Skeletal muscle satellite cell (primary cell): ENCODE results near the gene TSPAN33.
A peak's percentile ranks its signal among the peaks of the same experiment; 100 is the strongest.

Experiments used
- H3K27me3 ChIP-seq: 2 replicates; pipeline ENCODE4 v1.7.0; 2013; ENCODE audit warnings: low read length; ENCODE audit not compliant: control insufficient read depth, insufficient read depth
- H3K36me3 ChIP-seq: 2 replicates; pipeline ENCODE4 v1.7.0; 2013; ENCODE audit warnings: mild to moderate bottlenecking, control low read depth, low read length; ENCODE audit not compliant: insufficient read depth
- H3K4me1 ChIP-seq: 2 replicates; pipeline ENCODE4 v1.7.0; 2013; ENCODE audit warnings: low read length; ENCODE audit not compliant: control insufficient read depth, insufficient read depth
- H3K4me2 ChIP-seq: 2 replicates; pipeline ENCODE4 v1.7.0; 2013; ENCODE audit warnings: mild to moderate bottlenecking, low read length
- H3K4me3 ChIP-seq: 2 replicates; pipeline ENCODE4 v1.7.0; 2013; ENCODE audit warnings: low read length
- H3K9ac ChIP-seq: 2 replicates; pipeline ENCODE4 v1.7.0; 2013; ENCODE audit warnings: mild to moderate bottlenecking, low read depth, low read length, moderate library complexity
- H3K9me3 ChIP-seq: replicated peaks from 2 replicates; pipeline ENCODE4 v1.7.0; 2013; ENCODE audit warnings: mild to moderate bottlenecking, control low read depth, low read length

Gene TSPAN33

DNA sequence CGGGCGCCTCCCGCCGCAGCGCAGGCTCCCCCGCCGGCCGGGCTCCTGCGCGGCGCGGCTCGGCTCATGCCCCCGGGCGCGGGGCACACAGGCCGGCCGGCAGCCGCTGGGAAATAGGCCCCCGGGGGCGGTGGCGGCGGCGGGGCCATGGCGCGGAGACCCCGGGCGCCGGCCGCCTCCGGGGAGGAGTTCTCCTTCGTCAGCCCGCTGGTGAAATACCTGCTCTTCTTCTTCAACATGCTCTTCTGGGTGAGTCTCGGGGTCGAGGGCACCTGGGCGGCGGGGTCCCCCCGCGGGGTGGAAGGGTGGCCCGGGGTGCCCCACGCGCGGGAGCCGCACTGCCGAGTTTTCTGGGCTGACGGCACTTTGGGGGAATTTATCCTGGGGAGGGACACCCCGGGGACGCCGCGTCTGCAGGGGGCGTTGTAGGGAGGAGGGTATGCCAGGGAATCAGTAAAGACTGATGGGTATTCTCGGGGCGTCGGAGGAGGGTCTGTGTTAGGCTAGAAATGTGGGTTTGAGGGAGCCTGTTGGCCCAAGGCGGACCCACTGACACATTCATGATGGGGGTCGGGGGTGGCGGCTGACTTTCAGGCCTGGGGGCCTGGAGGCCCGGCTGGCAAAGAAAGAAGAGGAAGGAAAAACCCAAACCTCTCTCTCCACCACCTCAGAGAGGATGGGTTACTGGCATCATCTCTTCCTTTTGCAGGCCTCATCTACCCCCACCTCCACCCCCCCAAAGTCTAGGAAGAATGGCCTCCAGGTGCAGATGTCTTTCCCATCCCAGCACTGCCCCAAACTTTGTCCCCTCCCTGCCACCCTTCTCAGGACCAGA is 544 bp downstream of the TSPAN33 start:
- H3K4me3 ChIP-seq, result peak overlapping the region; percentile 62
- H3K36me3 ChIP-seq, result no peaks in the 10 kb centered on the region
- H3K9ac ChIP-seq, result no peak overlapping the region
- H3K4me2 ChIP-seq, result peak overlapping the region; percentile 89
- H3K27me3 ChIP-seq, result peaks cover 72% of the 10 kb centered on the region
- peaks cover 5% of the 10 kb centered on the region for H3K4me1 ChIP-seq
- H3K9me3 ChIP-seq, result no peaks in the 10 kb centered on the region

DNA sequence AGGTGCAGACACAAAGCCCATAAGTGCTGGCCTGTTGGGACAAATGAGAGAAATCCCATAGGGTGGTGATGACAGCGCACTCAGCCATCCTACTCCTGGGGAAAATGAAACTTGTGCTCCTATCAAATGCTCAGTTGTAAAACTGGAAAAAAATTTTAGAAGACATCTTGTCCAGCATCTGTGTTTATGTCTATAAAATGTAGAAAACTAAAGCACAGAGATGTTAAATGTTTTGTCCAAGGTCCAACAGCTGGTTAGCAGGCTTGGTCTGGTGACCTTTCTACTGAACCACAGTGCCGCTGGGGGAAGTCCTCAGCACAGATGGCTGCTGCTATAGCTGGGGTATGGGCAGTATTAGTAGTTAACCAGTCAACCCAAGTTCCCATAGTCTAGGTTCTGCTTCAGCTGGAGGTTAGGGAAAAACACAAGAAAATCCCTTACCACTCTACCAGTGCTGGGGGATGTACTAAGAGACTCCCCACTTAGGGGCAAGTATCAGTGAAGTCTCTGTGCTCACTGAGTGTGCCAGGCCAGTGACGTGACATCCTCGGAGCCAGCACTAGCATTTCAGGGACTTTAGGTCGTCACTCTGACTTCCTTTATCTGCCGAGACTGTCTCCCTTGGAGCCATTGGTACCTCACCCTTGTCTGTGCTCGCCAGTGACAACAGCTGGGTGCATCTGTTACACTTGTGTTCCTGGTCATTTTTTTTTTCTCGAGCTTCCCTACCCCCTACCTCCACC is 1.9 kb downstream of the TSPAN33 start:
- Histone ChIP-seq H3K9ac (no peak overlapping the region), H3K9me3 (no peaks in the 10 kb centered on the region), H3K36me3 (no peaks in the 10 kb centered on the region), H3K27me3 (peaks cover 78% of the 10 kb centered on the region), H3K4me3 (no peak overlapping the region), H3K4me2 (no peak overlapping the region), H3K4me1 (peaks cover 5% of the 10 kb centered on the region)

DNA sequence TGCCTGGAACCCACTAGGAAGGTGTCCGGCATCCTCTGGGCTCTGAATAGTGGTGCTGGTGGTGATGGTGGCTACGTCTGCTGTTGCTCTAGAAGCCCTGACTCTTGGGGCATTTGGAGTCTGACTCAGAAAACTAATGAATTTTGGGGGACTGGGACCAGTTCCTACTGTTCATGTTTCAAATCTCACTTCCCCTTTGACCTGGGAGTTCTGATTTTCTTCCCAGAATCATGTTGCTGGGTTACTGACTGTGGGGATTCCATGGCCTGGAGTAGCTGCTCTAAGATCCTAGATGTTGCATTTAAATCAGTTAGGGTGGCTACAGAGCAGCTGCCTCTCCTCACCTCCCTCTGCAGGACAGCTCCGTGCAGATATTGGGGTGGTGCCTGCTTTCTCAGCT is 3.2 kb downstream of the TSPAN33 start:
- Histone ChIP-seq H3K36me3 (no peaks in the 10 kb centered on the region), H3K9ac (no peak overlapping the region), H3K4me3 (no peak overlapping the region), H3K4me1 (peaks cover 5% of the 10 kb centered on the region), H3K27me3 (peaks cover 83% of the 10 kb centered on the region), H3K9me3 (no peaks in the 10 kb centered on the region), H3K4me2 (no peak overlapping the region)

DNA sequence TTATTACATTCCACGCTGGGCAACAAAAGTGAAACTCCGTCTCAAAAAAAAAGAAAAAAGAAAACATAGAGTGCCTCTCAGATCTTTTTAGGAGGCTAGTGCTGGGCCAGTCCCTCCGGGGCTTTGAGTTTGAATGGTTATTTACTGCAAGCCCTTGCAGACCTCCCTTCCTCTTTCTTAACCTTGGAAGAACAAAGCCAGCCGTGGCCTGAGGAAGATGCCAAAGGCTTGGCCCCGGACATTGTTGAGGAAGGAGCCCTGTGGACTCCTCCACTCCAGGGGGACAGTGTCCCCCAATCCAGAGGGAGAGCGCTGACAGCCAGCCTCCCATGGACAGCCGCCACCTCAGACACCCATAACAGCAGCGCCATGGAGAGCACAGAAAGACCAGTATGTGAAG is 5.0 kb downstream of the TSPAN33 start:
- Histone ChIP-seq H3K36me3 (no peaks in the 10 kb centered on the region), H3K4me3 (no peak overlapping the region), H3K9ac (no peak overlapping the region), H3K4me1 (no peaks in the 10 kb centered on the region), H3K9me3 (no peaks in the 10 kb centered on the region), H3K27me3 (peaks cover 78% of the 10 kb centered on the region), H3K4me2 (no peak overlapping the region)

DNA sequence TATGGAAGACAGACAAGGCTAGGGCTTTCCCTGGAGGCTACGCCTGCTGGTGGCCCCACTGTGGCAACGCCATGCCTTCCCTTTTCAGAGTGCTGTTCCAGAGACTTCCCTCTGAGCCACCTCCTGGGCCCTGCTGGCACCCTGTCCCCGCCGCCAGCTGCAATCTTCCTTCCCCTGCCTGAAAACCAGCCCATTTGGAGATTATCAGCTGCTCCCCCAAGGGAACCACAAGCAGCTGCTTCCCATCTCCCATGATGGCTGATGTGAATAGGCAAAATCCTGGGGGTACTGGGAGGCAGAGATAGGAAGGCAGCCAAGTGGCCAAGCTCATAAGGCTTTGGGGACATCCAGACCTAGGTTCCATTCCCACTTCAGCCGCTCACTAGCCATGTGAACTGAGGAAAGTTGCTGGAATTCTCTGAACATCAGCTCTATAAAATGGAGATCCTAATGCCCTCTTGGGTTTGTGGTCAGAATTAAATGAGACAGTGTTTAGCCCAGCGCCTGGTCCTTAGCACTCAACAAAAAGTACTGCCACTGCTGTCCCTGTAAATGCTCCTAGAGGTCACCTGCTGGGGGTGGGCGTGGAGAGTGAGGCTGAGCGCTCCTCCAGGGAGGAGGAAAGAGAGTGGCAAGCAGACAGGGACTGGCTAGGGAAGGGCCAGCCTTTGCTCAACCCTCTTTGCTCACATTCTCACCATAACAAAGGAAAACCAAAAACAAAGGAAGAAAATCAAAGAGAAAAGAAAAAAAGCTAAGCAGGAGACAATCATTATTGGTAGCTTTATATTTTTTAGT is 5.9 kb downstream of the TSPAN33 start:
- Histone ChIP-seq H3K9ac (no peak overlapping the region), H3K9me3 (no peaks in the 10 kb centered on the region), H3K27me3 (peaks cover 84% of the 10 kb centered on the region), H3K4me1 (no peaks in the 10 kb centered on the region), H3K4me3 (no peak overlapping the region), H3K4me2 (no peak overlapping the region), H3K36me3 (no peaks in the 10 kb centered on the region)

DNA sequence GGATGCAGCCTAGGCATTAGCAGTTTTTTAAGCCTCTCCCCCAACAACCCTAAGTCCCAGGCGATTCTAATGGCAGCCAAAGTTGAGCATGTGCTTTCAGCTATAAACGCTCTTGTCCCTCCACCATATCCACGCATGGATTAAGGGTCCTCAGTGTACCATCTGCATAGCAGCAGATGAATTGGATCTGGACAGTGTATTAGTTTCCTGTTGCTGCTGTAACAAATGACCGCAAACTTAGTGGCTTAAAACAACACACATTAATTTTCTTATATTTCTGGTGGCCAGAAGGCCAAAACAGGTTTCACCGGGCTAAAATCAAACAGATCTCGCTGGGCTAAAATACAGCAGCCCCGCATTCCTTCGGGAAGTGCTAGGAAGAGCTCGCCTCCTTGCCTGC is 13.1 kb downstream of the TSPAN33 start:
- H3K4me2 ChIP-seq, result no peak overlapping the region
- H3K36me3 ChIP-seq, result no peaks in the 10 kb centered on the region
- H3K4me1 ChIP-seq, result no peaks in the 10 kb centered on the region
- no peak overlapping the region for H3K9ac ChIP-seq
- no peak overlapping the region for H3K4me3 ChIP-seq
- no peaks in the 10 kb centered on the region for H3K9me3 ChIP-seq
- H3K27me3 ChIP-seq, result peaks cover 64% of the 10 kb centered on the region

DNA sequence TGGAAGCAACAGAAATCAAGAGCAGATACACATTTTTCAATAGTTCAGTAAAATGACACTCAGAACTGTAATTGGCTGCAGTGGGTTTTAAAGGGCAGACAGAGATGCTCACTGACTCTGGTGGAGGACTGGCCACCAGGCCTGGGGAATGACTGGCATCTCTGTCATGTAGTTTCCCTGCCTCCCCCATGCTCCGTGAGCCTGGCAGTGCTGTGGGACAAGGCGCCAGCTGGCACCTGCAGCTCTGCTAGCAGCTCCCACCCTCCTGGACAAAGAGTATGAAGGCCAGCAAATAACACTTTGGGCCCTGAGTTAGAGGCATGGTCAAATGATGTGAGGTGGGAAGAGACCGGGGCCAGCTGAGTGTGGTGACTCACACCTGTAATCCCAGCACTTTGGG is 15.0 kb downstream of the TSPAN33 start:
- H3K9ac ChIP-seq, result no peak overlapping the region
- no peak overlapping the region for H3K4me2 ChIP-seq
- H3K27me3 ChIP-seq, result peaks cover 53% of the 10 kb centered on the region
- H3K36me3 ChIP-seq, result no peaks in the 10 kb centered on the region
- no peaks in the 10 kb centered on the region for H3K9me3 ChIP-seq
- H3K4me3 ChIP-seq, result no peak overlapping the region
- no peaks in the 10 kb centered on the region for H3K4me1 ChIP-seq

DNA sequence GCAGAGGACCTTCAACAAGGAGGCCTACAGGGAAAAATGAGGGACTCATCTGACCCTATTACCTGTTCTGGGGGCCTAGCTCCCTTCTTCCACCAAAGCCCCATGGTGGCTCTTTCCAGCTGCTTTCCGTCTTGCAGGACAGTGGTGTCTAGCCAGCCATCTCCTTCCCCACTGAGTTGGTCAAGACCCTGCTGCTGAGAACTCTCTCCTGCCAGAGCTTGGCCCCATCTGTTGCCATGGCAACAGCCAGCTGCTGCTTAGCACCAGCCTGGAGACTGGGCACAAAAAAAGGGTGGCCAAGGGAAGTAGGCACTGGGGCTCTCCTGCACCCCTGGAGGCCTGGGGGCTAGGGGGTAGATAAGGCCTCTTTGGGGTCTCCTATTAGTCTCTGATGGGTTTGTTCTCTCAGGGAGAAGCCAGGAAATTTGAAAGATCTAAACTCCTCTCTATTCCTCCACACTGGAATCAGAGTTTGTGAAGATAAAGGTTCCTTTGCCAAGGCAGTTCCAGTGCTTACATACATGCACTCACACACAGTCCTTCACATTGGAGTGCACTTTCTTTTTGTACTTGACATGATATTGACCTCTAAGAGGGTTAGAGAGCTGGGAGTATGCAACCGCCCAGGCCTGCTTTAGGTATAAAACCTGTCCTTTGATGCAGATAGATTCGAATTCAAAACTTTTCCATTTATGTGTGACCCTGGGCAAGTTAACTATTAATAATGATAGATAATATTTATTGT is 15.8 kb downstream of the TSPAN33 start:
- H3K27me3 ChIP-seq, result peaks cover 48% of the 10 kb centered on the region
- no peaks in the 10 kb centered on the region for H3K4me1 ChIP-seq
- no peak overlapping the region for H3K4me2 ChIP-seq
- no peak overlapping the region for H3K9ac ChIP-seq
- H3K9me3 ChIP-seq, result no peaks in the 10 kb centered on the region
- H3K4me3 ChIP-seq, result no peak overlapping the region
- H3K36me3 ChIP-seq, result no peaks in the 10 kb centered on the region

DNA sequence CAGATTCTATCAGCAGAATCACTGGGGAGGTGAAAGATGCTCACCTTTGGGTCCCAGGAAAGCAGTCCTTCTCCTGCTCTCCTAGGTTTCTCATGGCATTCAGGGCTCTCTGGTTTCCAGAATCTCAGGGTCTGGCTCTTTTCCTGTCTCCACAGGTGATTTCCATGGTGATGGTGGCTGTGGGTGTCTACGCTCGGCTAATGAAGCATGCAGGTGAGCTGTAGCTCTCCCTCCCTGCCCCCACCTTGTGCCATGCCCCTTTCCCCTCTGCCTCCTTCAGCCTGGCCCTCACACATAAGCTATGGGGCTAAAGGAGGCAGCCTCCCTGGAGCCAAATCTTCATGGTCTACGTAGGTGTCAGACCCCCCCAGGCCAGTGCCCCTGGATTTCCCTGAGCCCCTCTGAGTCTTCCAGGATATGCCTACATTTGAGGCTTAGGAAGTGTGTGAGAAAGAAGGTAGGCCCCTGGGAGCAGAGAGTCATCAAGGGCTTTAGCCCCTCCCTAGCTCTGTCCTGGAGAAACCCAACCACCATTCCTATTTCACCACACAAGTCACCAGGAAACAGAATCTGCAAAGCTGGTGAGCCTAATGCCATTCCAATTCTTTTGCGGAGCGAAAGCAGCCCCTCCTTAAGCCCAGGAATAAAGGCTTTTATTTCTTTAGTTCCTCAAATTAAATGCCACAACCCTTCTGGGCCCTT is 17.2 kb downstream of the TSPAN33 start:
- no peaks in the 10 kb centered on the region for H3K36me3 ChIP-seq
- H3K27me3 ChIP-seq, result peaks cover 38% of the 10 kb centered on the region
- H3K4me3 ChIP-seq, result no peak overlapping the region
- no peaks in the 10 kb centered on the region for H3K9me3 ChIP-seq
- no peaks in the 10 kb centered on the region for H3K4me1 ChIP-seq
- no peak overlapping the region for H3K4me2 ChIP-seq
- H3K9ac ChIP-seq, result no peak overlapping the region

DNA sequence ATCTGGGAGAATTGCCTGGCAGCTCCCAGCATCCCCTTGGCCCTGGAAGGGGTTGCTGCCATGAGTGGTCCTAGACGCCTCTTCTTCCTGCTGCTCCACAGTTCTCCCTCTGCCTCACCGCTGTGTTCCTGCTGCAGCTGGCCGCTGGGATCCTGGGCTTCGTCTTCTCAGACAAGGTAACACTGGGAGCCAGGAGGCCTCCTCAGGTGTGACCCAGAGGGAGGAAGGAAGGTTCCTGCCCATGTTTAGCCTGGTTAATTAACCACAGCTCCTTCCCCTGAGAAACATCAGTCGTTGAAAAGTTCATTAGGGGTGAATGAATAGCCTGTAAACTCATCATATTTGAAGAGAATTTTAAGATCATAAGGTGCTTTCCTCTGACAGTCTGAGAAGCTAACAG is 18.2 kb downstream of the TSPAN33 start:
- peaks cover 33% of the 10 kb centered on the region for H3K27me3 ChIP-seq
- no peak overlapping the region for H3K4me2 ChIP-seq
- no peak overlapping the region for H3K9ac ChIP-seq
- no peaks in the 10 kb centered on the region for H3K36me3 ChIP-seq
- no peak overlapping the region for H3K4me3 ChIP-seq
- no peaks in the 10 kb centered on the region for H3K9me3 ChIP-seq
- no peaks in the 10 kb centered on the region for H3K4me1 ChIP-seq
